ENCODE measurements around the gene NEK3.
"Not testable (repeated sequence)": the region's sequence is repeated elsewhere in the genome, so short reads cannot be mapped to it uniquely, and the experiment has no call there.

Gene NEK3

DNA sequence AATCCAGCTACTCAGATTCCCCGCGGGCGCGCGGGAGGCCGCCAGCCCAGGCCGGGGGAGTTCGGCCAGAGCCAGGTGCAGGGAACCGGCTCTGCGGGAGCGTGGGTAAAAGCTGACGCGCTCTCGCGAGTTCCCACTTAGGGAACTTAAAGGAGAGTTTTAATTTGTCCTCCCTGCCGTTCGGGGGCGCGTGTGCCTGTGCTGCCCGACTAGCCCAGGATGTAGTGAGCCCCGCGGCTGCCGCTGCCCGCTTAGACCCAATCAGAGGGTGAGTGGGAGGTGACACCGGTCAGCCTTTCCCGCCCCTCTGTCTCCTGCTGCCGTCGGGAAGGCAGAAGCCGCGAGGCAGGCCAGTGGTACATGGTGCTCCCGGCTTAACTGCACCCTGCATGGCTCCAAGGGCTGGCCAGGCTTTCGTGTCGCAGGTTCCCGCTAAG is 36.0 kb upstream of the NEK3 start:
- Histone ChIP-seq H3K9me3 (ENCODE audit: control insufficient read depth, low read length) (no peaks in the 10 kb centered on the region), H3K27me3 (ENCODE audit: control insufficient read depth, insufficient read depth, low read length) (no peaks in the 10 kb centered on the region), H3K79me2 (no peaks in the 10 kb centered on the region), H3K4me1 (no peaks in the 10 kb centered on the region), H2AFZ (peak overlapping the region; percentile 94), H3K4me2 (ENCODE audit: low read length) (peak overlapping the region; percentile 76), H3K4me3 (ENCODE audit: low read depth, low read length) (peak overlapping the region; percentile 69), H3K9ac (no peak overlapping the region), H3K27ac (no peak overlapping the region), H3K36me3 (ENCODE audit: control insufficient read depth, insufficient read depth, low read length) (no peaks in the 10 kb centered on the region)
- TF ChIP-seq, protein P1, sequence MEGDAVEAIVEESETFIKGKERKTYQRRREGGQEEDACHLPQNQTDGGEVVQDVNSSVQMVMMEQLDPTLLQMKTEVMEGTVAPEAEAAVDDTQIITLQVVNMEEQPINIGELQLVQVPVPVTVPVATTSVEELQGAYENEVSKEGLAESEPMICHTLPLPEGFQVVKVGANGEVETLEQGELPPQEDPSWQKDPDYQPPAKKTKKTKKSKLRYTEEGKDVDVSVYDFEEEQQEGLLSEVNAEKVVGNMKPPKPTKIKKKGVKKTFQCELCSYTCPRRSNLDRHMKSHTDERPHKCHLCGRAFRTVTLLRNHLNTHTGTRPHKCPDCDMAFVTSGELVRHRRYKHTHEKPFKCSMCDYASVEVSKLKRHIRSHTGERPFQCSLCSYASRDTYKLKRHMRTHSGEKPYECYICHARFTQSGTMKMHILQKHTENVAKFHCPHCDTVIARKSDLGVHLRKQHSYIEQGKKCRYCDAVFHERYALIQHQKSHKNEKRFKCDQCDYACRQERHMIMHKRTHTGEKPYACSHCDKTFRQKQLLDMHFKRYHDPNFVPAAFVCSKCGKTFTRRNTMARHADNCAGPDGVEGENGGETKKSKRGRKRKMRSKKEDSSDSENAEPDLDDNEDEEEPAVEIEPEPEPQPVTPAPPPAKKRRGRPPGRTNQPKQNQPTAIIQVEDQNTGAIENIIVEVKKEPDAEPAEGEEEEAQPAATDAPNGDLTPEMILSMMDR (IDR thresholded peaks at IDR 0.05): no peak

DNA sequence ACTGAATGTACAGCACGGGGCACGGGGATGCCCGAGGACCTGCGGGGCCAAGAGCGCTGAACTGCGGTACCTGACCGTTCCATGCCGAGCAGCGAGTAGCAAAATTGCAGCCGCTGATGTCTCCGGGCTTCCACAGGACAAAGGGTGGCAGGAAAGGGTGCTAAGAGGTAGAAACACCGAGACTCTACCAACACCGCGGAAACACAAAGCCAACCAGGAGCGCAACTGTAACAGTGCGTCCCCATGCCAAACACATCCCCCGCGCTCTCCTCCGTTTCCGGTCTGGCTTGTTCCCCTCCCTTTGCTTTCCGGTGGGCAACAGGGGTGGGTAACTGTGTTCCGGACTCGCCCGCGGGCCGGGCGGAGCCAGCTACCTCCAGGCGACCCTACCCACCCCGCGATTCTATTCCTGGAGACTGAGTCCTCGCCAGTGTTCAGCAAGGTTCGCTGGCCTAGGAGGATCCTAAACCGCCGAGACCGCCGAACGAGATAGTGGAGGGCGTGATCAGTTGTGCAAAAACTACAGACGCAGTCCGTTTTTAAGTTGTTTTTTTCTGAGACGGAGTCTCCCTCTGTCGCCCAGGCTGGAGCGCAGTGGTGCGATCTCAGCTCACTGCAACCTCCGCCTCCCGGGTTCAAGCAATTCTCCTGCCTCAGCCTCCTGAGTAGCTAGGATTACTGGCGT is 34.9 kb upstream of the NEK3 start:
- peak overlapping the region; percentile 69 for H3K4me3 ChIP-seq (ENCODE audit: low read depth, low read length)
- TF ChIP-seq, protein P1 (IDR thresholded peaks at IDR 0.05): no peak
- no peaks in the 10 kb centered on the region for H3K27me3 ChIP-seq (ENCODE audit: control insufficient read depth, insufficient read depth, low read length)
- H2AFZ ChIP-seq: peak overlapping the region; percentile 94
- H3K79me2 ChIP-seq: no peaks in the 10 kb centered on the region
- H3K9ac ChIP-seq: peak overlapping the region; percentile 46
- H3K9me3 ChIP-seq (ENCODE audit: control insufficient read depth, low read length): no peaks in the 10 kb centered on the region
- peak overlapping the region; percentile 71 for H3K27ac ChIP-seq
- peak overlapping the region; percentile 76 for H3K4me2 ChIP-seq (ENCODE audit: low read length)
- H3K4me1 ChIP-seq: no peaks in the 10 kb centered on the region
- H3K36me3 ChIP-seq (ENCODE audit: control insufficient read depth, insufficient read depth, low read length): no peaks in the 10 kb centered on the region

DNA sequence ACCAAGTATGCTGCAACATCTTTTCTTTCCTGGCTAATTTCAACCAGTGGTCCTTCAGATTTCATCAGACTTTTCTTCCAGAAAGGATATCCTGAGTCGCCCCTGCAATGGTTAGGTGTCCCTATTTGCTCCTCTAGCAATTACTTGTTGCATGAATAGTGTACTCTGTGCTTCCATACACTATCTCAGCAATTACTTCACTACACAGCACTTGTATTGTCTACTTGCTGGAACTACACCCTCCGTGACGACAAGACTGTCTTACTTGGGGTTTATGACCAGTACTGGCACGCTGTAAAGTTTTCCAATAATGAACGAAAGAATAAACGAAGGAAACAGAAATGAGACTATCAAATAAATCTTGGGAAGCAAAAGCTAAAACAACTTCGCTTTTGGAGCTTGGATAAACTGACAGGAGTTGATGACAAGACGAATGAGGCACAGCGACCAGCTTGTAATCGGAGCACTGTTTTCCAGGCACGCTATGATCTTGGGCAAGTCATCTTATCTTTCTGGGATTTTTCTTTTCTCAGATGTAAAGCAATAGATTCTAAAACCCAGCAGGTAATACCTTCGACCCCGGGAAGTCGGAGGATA is 34.3 kb upstream of the NEK3 start:
- Histone ChIP-seq H2AFZ (peak overlapping the region; percentile 94), H3K27ac (peak overlapping the region; percentile 71), H3K4me2 (ENCODE audit: low read length) (peak overlapping the region; percentile 76), H3K9ac (peak overlapping the region; percentile 46), H3K4me3 (ENCODE audit: low read depth, low read length) (peak overlapping the region; percentile 69)
- not testable (repeated sequence) for H3K36me3 ChIP-seq (ENCODE audit: control insufficient read depth, insufficient read depth, low read length); H3K27me3 ChIP-seq (ENCODE audit: control insufficient read depth, insufficient read depth, low read length); H3K4me1 ChIP-seq; H3K9me3 ChIP-seq (ENCODE audit: control insufficient read depth, low read length); H3K79me2 ChIP-seq

DNA sequence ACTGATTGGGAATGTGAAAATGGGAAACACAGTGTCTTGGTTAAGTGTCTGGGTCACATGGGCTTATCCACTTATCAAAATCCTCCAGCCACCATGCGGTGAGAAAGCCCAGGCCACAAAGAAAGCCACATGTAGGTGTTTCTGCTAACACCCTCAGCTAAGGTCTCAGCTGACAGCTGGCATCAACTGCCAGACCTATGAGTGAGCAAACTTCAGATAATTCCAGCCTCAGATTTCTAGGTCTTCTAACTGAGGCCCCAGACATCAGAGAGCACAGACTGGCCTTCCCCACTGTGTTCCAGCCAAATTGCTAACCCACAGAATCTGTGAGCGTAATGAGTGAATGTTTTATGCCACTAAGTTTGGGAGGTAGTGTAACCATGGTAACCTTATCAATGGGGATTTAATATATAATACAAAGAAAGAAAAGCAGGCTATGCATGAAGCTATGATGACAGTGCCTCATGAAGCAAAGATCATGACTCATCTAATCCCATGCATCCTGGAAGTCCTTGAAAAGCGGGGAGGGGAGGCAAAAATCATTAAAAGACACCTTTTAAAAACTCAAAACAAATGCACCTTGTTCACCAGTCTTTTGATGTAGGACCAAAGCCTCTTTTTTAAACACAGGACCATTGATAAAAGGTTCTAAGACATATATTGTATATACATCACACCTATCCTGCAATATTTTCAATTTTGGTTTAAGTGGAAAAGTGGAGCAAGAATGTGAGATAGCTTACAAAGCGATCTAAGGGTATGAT is 28.2 kb upstream of the NEK3 start:
- H3K79me2 ChIP-seq; H3K9me3 ChIP-seq (ENCODE audit: control insufficient read depth, low read length); H3K4me3 ChIP-seq (ENCODE audit: low read depth, low read length); H3K36me3 ChIP-seq (ENCODE audit: control insufficient read depth, insufficient read depth, low read length); H3K27ac ChIP-seq; H2AFZ ChIP-seq; H3K9ac ChIP-seq; H3K27me3 ChIP-seq (ENCODE audit: control insufficient read depth, insufficient read depth, low read length); H3K4me2 ChIP-seq (ENCODE audit: low read length); H3K4me1 ChIP-seq: not testable (repeated sequence)

DNA sequence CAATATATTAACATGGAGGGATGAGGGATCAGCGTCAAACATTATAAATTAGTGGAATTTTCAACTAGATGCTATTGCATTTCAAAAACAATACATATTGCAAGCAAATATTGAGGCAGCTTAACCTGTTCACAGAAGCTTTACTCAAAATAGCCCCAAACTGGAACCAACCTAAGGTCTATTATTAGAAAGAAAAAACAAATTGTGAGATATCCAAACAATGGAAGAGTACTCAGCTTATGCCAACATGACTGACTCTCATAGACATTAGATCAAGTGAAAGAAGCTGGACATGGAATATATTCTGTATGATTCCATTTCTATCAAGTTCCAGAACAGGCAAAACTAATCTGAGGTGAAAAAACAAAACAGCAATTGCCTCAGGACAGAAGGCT is 27.6 kb upstream of the NEK3 start:
- Histone ChIP-seq H3K9ac (no peak overlapping the region), H3K36me3 (ENCODE audit: control insufficient read depth, insufficient read depth, low read length) (no peaks in the 10 kb centered on the region), H3K4me2 (ENCODE audit: low read length) (no peak overlapping the region), H3K9me3 (ENCODE audit: control insufficient read depth, low read length) (no peaks in the 10 kb centered on the region), H3K4me1 (no peaks in the 10 kb centered on the region), H3K79me2 (no peaks in the 10 kb centered on the region), H3K4me3 (ENCODE audit: low read depth, low read length) (no peak overlapping the region), H3K27me3 (ENCODE audit: control insufficient read depth, insufficient read depth, low read length) (no peaks in the 10 kb centered on the region), H2AFZ (no peak overlapping the region), H3K27ac (no peak overlapping the region)
- TF ChIP-seq, protein P1 (IDR thresholded peaks at IDR 0.05): no peak

DNA sequence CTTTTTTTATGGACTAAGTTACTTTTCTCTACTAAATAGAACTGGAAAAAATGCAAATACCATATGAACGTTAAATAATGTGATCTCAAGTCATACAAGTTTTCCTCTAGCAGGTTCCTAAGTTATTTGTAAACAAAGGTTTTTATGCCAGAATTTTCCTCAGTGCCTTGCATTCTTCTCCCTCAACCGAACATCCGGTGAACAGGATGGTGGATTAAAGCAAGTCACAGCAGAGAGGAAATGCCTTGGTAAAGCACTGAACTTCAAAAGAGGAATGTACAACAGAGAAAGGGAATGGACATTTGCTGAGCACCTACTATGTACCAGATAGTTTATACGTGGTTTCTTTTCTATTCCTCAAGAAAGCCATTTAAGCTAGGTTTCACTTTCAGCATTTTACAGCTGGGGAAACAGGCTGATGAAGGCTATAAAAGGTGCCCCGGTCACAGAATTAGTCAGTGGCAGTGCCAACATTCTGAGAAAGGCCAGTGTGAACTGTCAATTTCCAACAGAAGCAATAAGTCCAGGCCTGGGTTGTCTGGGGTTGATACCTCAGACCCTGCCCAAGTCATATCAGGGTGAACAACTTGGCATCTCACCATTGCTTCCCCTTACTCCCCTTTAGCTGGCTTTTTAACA is 22.0 kb upstream of the NEK3 start:
- H3K36me3 ChIP-seq (ENCODE audit: control insufficient read depth, insufficient read depth, low read length); H3K27ac ChIP-seq; H3K9me3 ChIP-seq (ENCODE audit: control insufficient read depth, low read length); H2AFZ ChIP-seq; H3K4me3 ChIP-seq (ENCODE audit: low read depth, low read length); H3K4me1 ChIP-seq; H3K27me3 ChIP-seq (ENCODE audit: control insufficient read depth, insufficient read depth, low read length); H3K4me2 ChIP-seq (ENCODE audit: low read length); H3K9ac ChIP-seq; H3K79me2 ChIP-seq: not testable (repeated sequence)
